Testis (tissue), 3 donors: ENCODE results near the gene TXNRD2. TPM values are rescaled to one million over a fixed set of nuclear protein-coding genes. Genes with fewer than 3 reads are reported as not detected.

Experiments
- DNase-seq: peaks from one replicate; pipeline ENCODE4 v3.0.0-alpha.2; 2019
- H3K27ac ChIP-seq, 2 donors: fragments of 200-600 bp; sonication (generic); one replicate each; pipeline ENCODE4 v1.5.1; 2019
- H3K27me3 ChIP-seq: fragments of 200-600 bp; sonication (generic); one replicate; pipeline ENCODE4 v1.5.1; 2019
- H3K36me3 ChIP-seq: fragments of 200-600 bp; sonication (generic); one replicate; pipeline ENCODE4 v1.5.1; 2017; ENCODE audit warnings: low read depth; ENCODE audit errors: missing control alignments
- H3K4me1 ChIP-seq: fragments of 200-600 bp; sonication (generic); one replicate; pipeline ENCODE4 v1.5.1; 2019
- H3K4me3 ChIP-seq, 2 donors: fragments of 200-600 bp; sonication (generic); one replicate each; pipeline ENCODE4 v1.5.1; 2017 to 2019
- H3K9me3 ChIP-seq: fragments of 200-600 bp; sonication (generic); one replicate; pipeline ENCODE4 v1.5.1; 2017
- POLR2A ChIP-seq: fragments of 450-650 bp; IDR thresholded peaks from one replicate; pipeline ENCODE4 v1.6.1; 2017; ENCODE audit warnings: antibody characterized with exemption, mild to moderate bottlenecking, moderate library complexity
- WGBS, 2 donors: methylation state at CpG; one replicate each; pipeline ENCODE4 v1.1.5; 2018; 5-methylcytosine and 5-hydroxymethylcytosine counted together
- intact Hi-C: fragments of 100-400 bp; cut with DNase I; formaldehyde crosslinking; loops from one replicate; pipeline ENCODE4 v1.15.1; 2023; ENCODE audit warnings: low total_unique reads
- polyA plus RNA-seq: library from polyadenylated mRNA; stranded (reverse); fragments of 350-450 nt; fragmentation: Illumina TruSeq; extraction: RNeasy Lipid Tissue Mini Kit (QIAGEN cat#74804); gene quantifications from one replicate; pipeline ENCODE4 v1.2.3, GENCODE V29; 2014; ENCODE audit warnings: low read depth, low replicate concordance; ENCODE audit not compliant: insufficient read depth
- total RNA-seq, 2 donors: library from RNA; depleted of rRNA; stranded (reverse); fragments of >200 nt; gene quantifications; one replicate each; pipeline ENCODE4 v1.2.3, GENCODE V29; 2016
- TF ChIP-seq, protein P1 (sequence below), 3 experiments: fragments of 450-650 bp in 2 of 3; fragments of 200-600 bp in 1 of 3; sonication (generic) in 1 of 3; IDR thresholded peaks; one replicate each; pipeline ENCODE4 v1.5.1; 2016 to 2019; ENCODE audit warnings: antibody characterized with exemption in 3 of 3, mild to moderate bottlenecking in 2 of 3, moderate library complexity in 1 of 3

The TXNRD2 gene
- total and polyA plus RNA-seq, 3 donors from 2014 or later, result 28.7 to 49.9 (median 36.6) TPM

DNA sequence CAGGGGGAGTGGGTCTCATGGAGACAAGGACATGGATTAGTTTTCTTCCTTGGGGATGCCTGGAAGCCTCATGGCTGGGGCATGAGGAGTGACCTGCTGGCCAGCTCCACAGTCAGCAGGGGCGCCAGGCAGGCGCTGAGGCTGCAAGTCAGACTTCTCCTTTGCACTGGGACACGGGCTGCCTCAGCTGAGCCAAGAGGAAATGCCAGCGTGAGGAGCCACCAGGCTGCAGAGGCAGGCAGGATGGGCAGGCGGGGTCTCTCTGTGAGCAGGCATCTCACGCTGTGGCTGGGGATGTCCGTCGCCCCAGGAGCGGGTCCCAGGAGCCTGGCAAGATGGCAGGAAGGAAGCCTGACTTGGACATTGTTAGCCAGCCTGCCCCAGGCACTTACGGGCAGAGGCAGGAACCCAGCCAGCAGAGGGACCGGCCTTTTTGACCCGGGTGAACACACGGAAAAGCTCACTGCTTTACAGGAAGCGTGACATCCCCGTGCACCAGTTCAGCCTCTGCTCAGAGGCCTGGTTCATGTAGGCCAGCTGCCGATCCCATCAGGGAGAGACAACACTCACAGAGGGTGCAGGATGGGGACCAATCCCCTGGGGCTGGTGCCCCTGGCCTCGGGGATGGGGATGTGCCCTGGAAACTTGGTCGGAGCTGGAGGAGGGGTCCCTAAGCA, 97.1 kb downstream of the TXNRD2 start:
- DNase-seq, result no peak
- H3K4me3 ChIP-seq, result no peak overlapping the region
- H3K27me3 ChIP-seq, result no peaks in the 10 kb centered on the region
- TF ChIP-seq POLR2A, result no peak
- TF ChIP-seq, protein P1, sequence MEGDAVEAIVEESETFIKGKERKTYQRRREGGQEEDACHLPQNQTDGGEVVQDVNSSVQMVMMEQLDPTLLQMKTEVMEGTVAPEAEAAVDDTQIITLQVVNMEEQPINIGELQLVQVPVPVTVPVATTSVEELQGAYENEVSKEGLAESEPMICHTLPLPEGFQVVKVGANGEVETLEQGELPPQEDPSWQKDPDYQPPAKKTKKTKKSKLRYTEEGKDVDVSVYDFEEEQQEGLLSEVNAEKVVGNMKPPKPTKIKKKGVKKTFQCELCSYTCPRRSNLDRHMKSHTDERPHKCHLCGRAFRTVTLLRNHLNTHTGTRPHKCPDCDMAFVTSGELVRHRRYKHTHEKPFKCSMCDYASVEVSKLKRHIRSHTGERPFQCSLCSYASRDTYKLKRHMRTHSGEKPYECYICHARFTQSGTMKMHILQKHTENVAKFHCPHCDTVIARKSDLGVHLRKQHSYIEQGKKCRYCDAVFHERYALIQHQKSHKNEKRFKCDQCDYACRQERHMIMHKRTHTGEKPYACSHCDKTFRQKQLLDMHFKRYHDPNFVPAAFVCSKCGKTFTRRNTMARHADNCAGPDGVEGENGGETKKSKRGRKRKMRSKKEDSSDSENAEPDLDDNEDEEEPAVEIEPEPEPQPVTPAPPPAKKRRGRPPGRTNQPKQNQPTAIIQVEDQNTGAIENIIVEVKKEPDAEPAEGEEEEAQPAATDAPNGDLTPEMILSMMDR (IDR thresholded peaks at IDR 0.05), result no peak
- 75 to 90% methylated on average over 2 to 18 of the region's 18 CpGs for WGBS, 2 donors
- H3K27ac ChIP-seq, result no peak overlapping the region
- intact Hi-C loops, result no loop called here
- H3K36me3 ChIP-seq, result no peaks in the 10 kb centered on the region
- no peaks in the 10 kb centered on the region for H3K4me1 ChIP-seq
- no peaks in the 10 kb centered on the region for H3K9me3 ChIP-seq

GRCh38 chr22:19843857-19844376, 97.7 kb downstream of the TXNRD2 start:
- H3K27me3 ChIP-seq, result no peaks in the 10 kb centered on the region
- 71 to 89% methylated on average over 3 to 10 of the region's 11 CpGs for WGBS, 2 donors

GRCh38 chr22:19843107-19843856, 98.3 kb downstream of the TXNRD2 start:
- DNase-seq, result no peak
- intact Hi-C loops, result no loop called here
- TF ChIP-seq, protein P1 (IDR thresholded peaks at IDR 0.05), result no peak
- no peak for TF ChIP-seq POLR2A
- Histone ChIP-seq H3K9me3 (no peaks in the 10 kb centered on the region), H3K27ac (no peak overlapping the region), H3K27me3 (no peaks in the 10 kb centered on the region), H3K4me1 (no peaks in the 10 kb centered on the region), H3K4me3 (no peak overlapping the region), H3K36me3 (no peaks in the 10 kb centered on the region)
- 77 to 89% methylated on average over 24 to 27 of the region's 27 CpGs for WGBS, 2 donors

More at GRCh38 chr22:19843857-19844376, 97.7 kb downstream of the TXNRD2 start:
- intact Hi-C loops, result no loop called here
- DNase-seq, result no peak
- no peaks in the 10 kb centered on the region for H3K36me3 ChIP-seq
- TF ChIP-seq POLR2A, result no peak
- TF ChIP-seq, protein P1 (IDR thresholded peaks at IDR 0.05), result no peak
- no peak overlapping the region for H3K27ac ChIP-seq
- H3K9me3 ChIP-seq, result no peaks in the 10 kb centered on the region
- no peak overlapping the region for H3K4me3 ChIP-seq
- H3K4me1 ChIP-seq, result no peaks in the 10 kb centered on the region

DNA sequence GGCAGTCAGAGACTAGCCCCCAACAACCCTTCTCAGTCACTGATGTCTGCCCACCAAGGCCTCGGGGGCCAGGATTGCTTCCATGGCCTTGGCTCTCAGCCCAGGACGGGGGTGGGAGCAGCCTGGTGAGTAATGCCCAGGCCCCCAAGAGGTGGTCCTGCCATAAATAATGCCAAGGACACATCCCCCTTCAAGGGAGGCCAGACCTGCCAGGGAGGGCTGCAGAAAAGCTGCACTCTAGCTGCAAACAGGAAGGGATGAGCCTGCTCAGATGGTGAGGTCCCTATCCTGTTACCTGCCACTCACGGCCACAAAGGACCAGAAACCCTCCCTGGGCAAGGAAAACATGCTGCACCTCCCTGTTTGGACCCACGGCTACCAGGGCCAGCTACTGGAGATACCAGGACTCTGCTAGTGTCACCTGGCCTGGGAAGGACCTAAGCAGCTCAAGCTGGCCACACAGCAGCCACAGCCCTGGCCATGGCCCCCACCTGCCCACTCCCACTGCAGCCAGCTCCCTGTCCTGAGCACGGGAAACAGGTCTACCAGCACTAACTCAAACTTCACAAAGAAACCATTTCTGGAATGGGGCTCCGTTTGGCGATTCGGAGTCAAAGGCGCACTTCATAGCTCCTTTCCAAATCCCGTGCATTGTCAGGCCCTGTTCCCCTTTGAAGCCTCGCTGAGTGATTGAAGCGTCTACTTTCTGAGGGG, 99.1 kb downstream of the TXNRD2 start:
- no peaks in the 10 kb centered on the region for H3K36me3 ChIP-seq
- no peak overlapping the region for H3K27ac ChIP-seq
- intact Hi-C loops, result no loop called here
- 81 to 83% methylated on average over 11 to 12 of the region's 12 CpGs for WGBS, 2 donors
- DNase-seq, result no peak
- H3K4me3 ChIP-seq, result no peak overlapping the region
- no peaks in the 10 kb centered on the region for H3K4me1 ChIP-seq
- TF ChIP-seq, protein P1 (IDR thresholded peaks at IDR 0.05), result no peak
- no peak for TF ChIP-seq POLR2A
- no peaks in the 10 kb centered on the region for H3K9me3 ChIP-seq
- no peaks in the 10 kb centered on the region for H3K27me3 ChIP-seq
